Hepatocyte (in vitro differentiated cells): ENCODE data around the gene SYNE2. TPM values are rescaled to one million over a fixed set of nuclear protein-coding genes. Genes with fewer than 3 reads are reported as not detected.

Experiments
- DNase-seq: peaks from one replicate; pipeline ENCODE4 v3.0.0-alpha.2; 2016; ENCODE audit warnings: low spot score
- H2AFZ ChIP-seq: fragments of 200-600 bp; sonication (generic); 2 replicates; pipeline ENCODE4 v1.6.0; 2016; ENCODE audit warnings: antibody characterized with exemption, mild to moderate bottlenecking
- H3K27ac ChIP-seq: fragments of 200-600 bp; sonication (generic); 2 replicates; pipeline ENCODE4 v1.5.1; 2016; ENCODE audit warnings: mild to moderate bottlenecking
- H3K27me3 ChIP-seq: fragments of 200-600 bp; sonication (generic); 2 replicates; pipeline ENCODE4 v1.6.1; 2016
- H3K36me3 ChIP-seq: fragments of 200-600 bp; sonication (generic); replicated peaks from 2 replicates; pipeline ENCODE4 v1.5.1; 2016; ENCODE audit warnings: low read depth; ENCODE audit not compliant: insufficient read depth
- H3K4me1 ChIP-seq: fragments of 200-600 bp; sonication (generic); 2 replicates; pipeline ENCODE4 v1.5.1; 2016; ENCODE audit warnings: mild to moderate bottlenecking, moderate library complexity; ENCODE audit not compliant: insufficient read depth
- H3K4me2 ChIP-seq: fragments of 200-600 bp; sonication (generic); 2 replicates; pipeline ENCODE4 v1.6.0; 2016
- H3K4me3 ChIP-seq: fragments of 200-600 bp; sonication (generic); 2 replicates; pipeline ENCODE4 v1.5.1; 2016; ENCODE audit warnings: mild to moderate bottlenecking
- H3K79me2 ChIP-seq: fragments of 200-600 bp; sonication (generic); 2 replicates; pipeline ENCODE4 v1.6.0; 2017; ENCODE audit warnings: mild to moderate bottlenecking
- H3K9me2 ChIP-seq: fragments of 200-600 bp; sonication (generic); replicated peaks from 2 replicates; pipeline ENCODE4 v1.6.0; 2017; ENCODE audit warnings: mild to moderate bottlenecking; ENCODE audit not compliant: insufficient read depth
- H3K9me3 ChIP-seq: fragments of 200-600 bp; sonication (generic); 2 replicates; pipeline ENCODE4 v1.5.1; 2016; ENCODE audit warnings: low read depth, mild to moderate bottlenecking
- H4K20me1 ChIP-seq: fragments of 200-600 bp; sonication (generic); 2 replicates; pipeline ENCODE4 v1.6.0; 2016; ENCODE audit warnings: mild to moderate bottlenecking; ENCODE audit not compliant: insufficient read depth, poor library complexity, severe bottlenecking
- EZH2 ChIP-seq: fragments of 200-600 bp; sonication (generic); IDR thresholded peaks from 2 replicates; pipeline ENCODE4 v1.6.1; 2016; ENCODE audit warnings: antibody characterized with exemption, mild to moderate bottlenecking, borderline replicate concordance
- EZH2phosphoT487 ChIP-seq: fragments of 200-600 bp; sonication (generic); IDR thresholded peaks from one replicate; pipeline ENCODE4 v1.6.1; 2018; ENCODE audit warnings: antibody characterized with exemption, mild to moderate bottlenecking, low read depth, moderate library complexity; ENCODE audit not compliant: unreplicated experiment, severe bottlenecking
- WGBS: methylation state at CpG from one replicate; pipeline ENCODE4 v1.1.6; 2016; ENCODE audit warnings: low lambda C conversion rate; ENCODE audit errors: missing lambda C conversion rate; 5-methylcytosine and 5-hydroxymethylcytosine counted together
- polyA plus RNA-seq: library from polyadenylated mRNA; unstranded; fragments of >200 nt; fragmentation: Nextera tagmentation; extraction: Ambion mirVana; gene quantifications from 2 replicates; pipeline ENCODE4 v1.2.1, GENCODE V29; 2016
- total RNA-seq: library from RNA; depleted of rRNA; stranded (reverse); fragments of >200 nt; gene quantifications from 2 replicates; pipeline ENCODE4 v1.2.3, GENCODE V29; 2014
- TF ChIP-seq, protein P1 (sequence below): fragments of 200-600 bp; sonication (generic); IDR thresholded peaks from 2 replicates; pipeline ENCODE4 v1.5.1; 2016; ENCODE audit warnings: antibody characterized with exemption, mild to moderate bottlenecking; ENCODE audit not compliant: poor library complexity

SYNE2 gene
- total and polyA plus RNA-seq, 2 experiments from 2014 or later, result 21.0 to 58.6 TPM

DNA sequence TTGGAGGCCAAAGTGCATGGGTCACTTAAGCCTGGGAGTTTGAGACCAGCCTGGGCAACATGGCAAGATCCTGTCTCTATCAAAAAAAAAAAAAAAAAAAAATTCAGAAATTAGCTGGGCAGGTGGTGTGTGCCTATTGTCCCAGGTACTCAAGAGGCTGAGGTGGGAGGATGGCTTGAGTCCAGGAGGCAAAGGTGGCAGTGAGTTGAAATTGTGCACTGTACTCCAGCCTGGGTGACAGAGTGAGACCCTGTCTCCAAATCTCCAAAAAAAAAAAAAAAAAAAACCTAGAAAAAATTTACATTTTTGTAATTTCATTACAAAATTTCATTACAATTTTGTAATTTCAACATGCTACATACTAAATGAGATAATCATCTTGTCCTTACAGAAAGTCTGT, 42.7 kb downstream of the SYNE2 start:
- H3K79me2 ChIP-seq, result peaks cover 3% of the 10 kb centered on the region
- no peak for DNase-seq
- H3K4me3 ChIP-seq, result no peak overlapping the region
- no peaks in the 10 kb centered on the region for H3K36me3 ChIP-seq
- peaks cover 23% of the 10 kb centered on the region for H3K4me1 ChIP-seq
- H3K9me3 ChIP-seq, result no peaks in the 10 kb centered on the region
- no peak overlapping the region for H3K27ac ChIP-seq
- H2AFZ ChIP-seq, result no peak overlapping the region
- TF ChIP-seq, protein P1, sequence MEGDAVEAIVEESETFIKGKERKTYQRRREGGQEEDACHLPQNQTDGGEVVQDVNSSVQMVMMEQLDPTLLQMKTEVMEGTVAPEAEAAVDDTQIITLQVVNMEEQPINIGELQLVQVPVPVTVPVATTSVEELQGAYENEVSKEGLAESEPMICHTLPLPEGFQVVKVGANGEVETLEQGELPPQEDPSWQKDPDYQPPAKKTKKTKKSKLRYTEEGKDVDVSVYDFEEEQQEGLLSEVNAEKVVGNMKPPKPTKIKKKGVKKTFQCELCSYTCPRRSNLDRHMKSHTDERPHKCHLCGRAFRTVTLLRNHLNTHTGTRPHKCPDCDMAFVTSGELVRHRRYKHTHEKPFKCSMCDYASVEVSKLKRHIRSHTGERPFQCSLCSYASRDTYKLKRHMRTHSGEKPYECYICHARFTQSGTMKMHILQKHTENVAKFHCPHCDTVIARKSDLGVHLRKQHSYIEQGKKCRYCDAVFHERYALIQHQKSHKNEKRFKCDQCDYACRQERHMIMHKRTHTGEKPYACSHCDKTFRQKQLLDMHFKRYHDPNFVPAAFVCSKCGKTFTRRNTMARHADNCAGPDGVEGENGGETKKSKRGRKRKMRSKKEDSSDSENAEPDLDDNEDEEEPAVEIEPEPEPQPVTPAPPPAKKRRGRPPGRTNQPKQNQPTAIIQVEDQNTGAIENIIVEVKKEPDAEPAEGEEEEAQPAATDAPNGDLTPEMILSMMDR, result no peak
- no peak for TF ChIP-seq EZH2
- TF ChIP-seq EZH2phosphoT487, result no peak
- no peak overlapping the region for H3K4me2 ChIP-seq
- H4K20me1 ChIP-seq, result no peaks in the 10 kb centered on the region
- H3K9me2 ChIP-seq, result no peaks in the 10 kb centered on the region
- no peaks in the 10 kb centered on the region for H3K27me3 ChIP-seq

DNA sequence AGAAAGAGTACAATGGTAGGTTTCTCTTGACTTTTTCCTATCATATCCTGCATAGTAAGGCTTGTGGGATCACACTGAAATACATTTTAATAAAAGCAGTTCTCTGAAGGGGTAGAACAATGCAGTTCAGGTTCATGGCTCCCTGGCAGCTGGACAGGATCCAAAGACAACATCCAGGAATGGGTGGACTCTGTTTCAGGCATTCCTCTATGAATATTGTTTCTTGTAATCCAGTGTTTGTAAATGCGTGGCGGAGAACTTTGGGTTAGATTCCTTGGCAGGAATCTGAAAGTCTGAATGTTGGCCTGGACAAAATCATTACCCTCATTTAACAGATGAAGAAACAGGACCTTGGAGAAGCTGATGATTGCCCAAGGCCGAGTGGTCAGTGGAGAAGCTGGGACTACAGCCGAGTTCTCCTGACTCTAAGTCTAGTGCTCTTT, 43.5 kb downstream of the SYNE2 start:
- DNase-seq, result peak; percentile 16
- WGBS, result 58% methylated on average over 4 of the region's 4 CpGs

DNA sequence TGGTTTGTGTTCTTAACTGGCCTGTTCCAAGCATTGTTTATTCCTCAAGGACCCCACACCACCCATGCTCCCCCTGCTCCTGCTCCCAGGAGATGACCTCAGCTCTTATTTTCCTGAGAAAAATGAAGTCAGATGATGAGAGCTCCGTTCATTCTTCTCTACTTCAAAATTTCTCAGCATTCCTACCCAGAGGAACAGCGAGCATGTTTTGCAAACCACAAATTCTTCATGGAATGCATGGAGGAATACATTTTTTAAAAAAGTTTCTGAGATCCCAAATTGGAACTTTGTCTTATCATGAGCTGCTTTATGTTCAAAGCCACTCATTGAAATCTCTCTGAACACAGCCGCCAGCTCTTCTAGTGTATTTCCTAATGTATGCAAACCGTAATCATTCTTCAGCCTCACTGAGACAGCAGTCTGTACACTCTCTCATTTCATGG, 44.9 kb downstream of the SYNE2 start:
- peaks cover 16% of the 10 kb centered on the region for H3K4me1 ChIP-seq
- no peaks in the 10 kb centered on the region for H3K9me3 ChIP-seq
- H3K36me3 ChIP-seq, result no peaks in the 10 kb centered on the region
- H3K4me2 ChIP-seq, result no peak overlapping the region
- H3K27me3 ChIP-seq, result no peaks in the 10 kb centered on the region
- no peaks in the 10 kb centered on the region for H3K9me2 ChIP-seq
- H2AFZ ChIP-seq, result no peak overlapping the region
- no peak for DNase-seq
- peaks cover 3% of the 10 kb centered on the region for H3K79me2 ChIP-seq
- no peak overlapping the region for H3K27ac ChIP-seq
- WGBS, result 57% methylated on average over 4 of the region's 4 CpGs
- TF ChIP-seq, protein P1, result no peak
- no peak for TF ChIP-seq EZH2
- no peak for TF ChIP-seq EZH2phosphoT487
- H3K4me3 ChIP-seq, result no peak overlapping the region
- H4K20me1 ChIP-seq, result no peaks in the 10 kb centered on the region

More for the DNA sequence above, 43.5 kb downstream of the SYNE2 start:
- Histone ChIP-seq H3K9me3 (no peaks in the 10 kb centered on the region), H3K36me3 (no peaks in the 10 kb centered on the region), H3K4me2 (peak overlapping the region; percentile 28), H3K4me1 (peaks cover 16% of the 10 kb centered on the region), H3K9me2 (no peaks in the 10 kb centered on the region), H3K4me3 (no peak overlapping the region), H2AFZ (no peak overlapping the region), H4K20me1 (no peaks in the 10 kb centered on the region), H3K27me3 (no peaks in the 10 kb centered on the region), H3K27ac (peak overlapping the region; percentile 46), H3K79me2 (peaks cover 3% of the 10 kb centered on the region)
- TF ChIP-seq EZH2phosphoT487 (no peak), EZH2 (no peak)
- TF ChIP-seq, protein P1, result no peak

GRCh38 chr14:63899953-63900352, 47.1 kb downstream of the SYNE2 start:
- no peak overlapping the region for H2AFZ ChIP-seq
- WGBS, result 97% methylated on average over 2 of the region's 2 CpGs
- H3K9me3 ChIP-seq, result no peaks in the 10 kb centered on the region
- H3K9me2 ChIP-seq, result no peaks in the 10 kb centered on the region
- H3K4me2 ChIP-seq, result no peak overlapping the region
- peaks cover 10% of the 10 kb centered on the region for H3K79me2 ChIP-seq
- no peaks in the 10 kb centered on the region for H3K36me3 ChIP-seq
- peaks cover 5% of the 10 kb centered on the region for H3K4me1 ChIP-seq
- no peak for TF ChIP-seq EZH2phosphoT487
- TF ChIP-seq, protein P1, result no peak
- no peak for TF ChIP-seq EZH2
- H4K20me1 ChIP-seq, result no peaks in the 10 kb centered on the region
- no peak overlapping the region for H3K27ac ChIP-seq
- no peaks in the 10 kb centered on the region for H3K27me3 ChIP-seq
- H3K4me3 ChIP-seq, result no peak overlapping the region
- no peak for DNase-seq
